HG03135 (cell line): ENCODE data around the gene MOGAT3.
A peak's percentile ranks its signal among the peaks of the same experiment; 100 is the strongest.

Experiments used
- ATAC-seq: cut with Tn5 transposase; IDR thresholded peaks from one replicate; pipeline ENCODE4 v1.9.1; 2021; ENCODE audit warnings: mild to moderate bottlenecking, moderate library complexity; ENCODE audit not compliant: unreplicated experiment

MOGAT3 gene

GRCh38 chr7:101173752-101174244 is 27.0 kb downstream of the MOGAT3 start:
- ATAC-seq = no peak

DNA sequence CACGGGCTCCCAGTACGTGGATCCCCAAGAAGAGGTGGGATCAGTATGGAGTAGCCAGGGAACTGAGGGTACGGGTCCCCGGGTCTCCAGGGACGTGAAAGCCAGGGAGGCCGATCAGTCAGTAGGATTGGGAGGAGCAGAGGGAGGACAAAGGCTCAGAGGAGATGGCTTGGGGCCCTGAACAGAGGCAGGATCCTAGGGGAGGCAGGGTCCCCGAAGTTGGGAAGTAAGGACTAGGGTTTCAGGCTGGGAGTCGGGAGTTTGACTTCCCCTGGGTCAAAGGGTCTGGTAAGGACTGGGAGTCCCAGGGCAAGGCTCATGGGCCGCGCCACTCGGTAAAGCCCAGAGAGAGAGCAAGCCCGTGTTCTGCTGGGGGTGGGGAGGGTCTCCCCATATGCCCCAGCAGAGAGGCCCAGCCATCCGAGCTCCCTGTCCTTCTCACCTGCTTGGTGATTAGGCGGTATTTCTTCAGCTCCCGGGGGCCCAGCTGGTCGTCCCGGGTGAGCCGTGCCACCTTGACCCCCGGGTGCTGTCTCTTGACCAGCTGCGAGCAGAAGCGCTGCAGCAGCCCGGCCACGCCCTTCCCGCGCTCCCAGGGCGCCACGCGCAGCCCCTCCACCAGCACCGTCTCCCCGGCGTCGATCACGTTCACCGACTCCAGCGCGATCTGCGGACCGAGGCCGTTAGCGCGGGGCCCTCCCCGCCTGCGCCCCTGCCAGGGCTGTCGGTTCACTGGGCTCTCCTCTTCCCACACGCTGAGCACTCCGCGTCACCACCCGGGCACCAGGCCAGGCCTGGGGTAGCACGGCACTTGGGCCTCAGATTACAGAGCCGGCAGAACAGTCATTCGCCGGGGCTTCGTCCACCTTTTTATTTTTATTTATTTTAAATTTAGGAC is 27.7 kb downstream of the MOGAT3 start:
- ATAC-seq = no peak

GRCh38 chr7:101172005-101172853 is 28.6 kb downstream of the MOGAT3 start:
- ATAC-seq = no peak

GRCh38 chr7:101171442-101171837 is 29.4 kb downstream of the MOGAT3 start:
- ATAC-seq = no peak

DNA sequence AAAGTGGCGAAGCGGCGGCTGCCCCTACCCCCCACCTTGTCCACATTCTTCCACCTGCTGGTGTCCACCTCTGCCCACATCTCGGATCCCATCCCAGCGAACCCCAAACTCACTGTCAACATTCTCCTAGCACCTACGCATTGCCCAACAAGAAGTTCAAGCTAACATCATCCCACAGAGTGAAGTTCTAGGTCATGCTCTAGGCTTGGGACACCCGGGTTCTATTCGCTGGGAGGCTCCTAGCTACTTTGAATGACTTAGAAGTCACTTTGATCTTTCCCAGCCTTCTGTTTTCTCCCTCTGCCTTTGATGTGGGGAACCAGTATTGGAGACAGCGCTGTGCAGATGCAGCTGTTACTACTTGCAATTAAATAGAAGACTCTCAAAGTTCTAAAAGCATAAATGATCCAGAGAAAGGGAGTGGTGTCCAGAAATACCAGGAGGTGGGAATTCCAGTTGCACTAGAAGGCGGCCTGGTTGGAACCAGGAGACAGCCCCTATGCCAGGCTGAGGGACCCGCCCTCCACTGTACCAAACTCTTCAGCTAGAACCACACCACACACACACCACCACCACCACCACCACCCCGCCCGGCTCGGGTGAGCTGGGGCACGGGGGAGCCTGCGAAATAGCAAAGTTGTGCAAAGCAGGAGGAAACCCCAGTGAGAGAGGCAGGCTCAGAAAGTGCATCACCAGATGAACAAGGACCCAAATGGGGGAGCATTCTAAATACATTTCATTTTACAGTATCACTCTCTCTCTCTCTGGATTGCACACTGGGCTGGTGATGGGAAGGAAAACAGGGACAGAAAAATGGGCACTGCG is 30.0 kb downstream of the MOGAT3 start:
- no peak for ATAC-seq

DNA sequence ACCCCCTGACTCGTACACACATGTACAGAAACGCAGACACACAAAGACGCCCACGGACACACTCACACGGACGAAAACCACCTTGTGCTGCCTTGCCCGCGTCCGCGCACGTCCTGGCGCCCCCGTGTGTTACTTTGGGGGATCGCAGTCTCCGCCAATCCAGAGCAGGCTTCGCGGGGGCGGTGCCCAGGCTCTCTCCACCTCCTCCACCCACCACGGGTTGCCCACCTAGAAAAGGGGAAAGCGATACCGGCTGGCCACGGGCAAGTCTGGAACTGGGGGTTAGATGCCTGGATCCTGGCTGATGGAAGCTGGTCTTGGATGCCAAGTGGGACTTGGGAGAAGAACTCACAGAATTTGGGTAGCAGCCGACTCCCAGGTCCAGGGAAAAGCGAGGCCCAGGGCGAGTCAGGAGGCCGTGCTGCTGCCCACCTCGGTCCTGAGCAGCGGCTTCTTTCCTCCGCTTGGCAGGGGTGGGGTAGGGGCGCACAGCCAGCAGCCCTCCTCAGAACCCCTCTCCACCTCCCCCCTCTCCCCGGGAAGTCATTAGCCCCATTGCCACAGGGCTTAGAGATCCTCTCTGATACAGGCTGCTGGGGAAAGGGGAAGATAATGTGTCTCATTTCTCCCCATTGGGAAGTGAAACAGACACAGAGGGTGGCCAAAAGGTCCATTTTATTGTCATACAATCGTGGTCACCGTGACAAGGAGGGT is 30.8 kb downstream of the MOGAT3 start:
- ATAC-seq = peak; percentile 49

DNA sequence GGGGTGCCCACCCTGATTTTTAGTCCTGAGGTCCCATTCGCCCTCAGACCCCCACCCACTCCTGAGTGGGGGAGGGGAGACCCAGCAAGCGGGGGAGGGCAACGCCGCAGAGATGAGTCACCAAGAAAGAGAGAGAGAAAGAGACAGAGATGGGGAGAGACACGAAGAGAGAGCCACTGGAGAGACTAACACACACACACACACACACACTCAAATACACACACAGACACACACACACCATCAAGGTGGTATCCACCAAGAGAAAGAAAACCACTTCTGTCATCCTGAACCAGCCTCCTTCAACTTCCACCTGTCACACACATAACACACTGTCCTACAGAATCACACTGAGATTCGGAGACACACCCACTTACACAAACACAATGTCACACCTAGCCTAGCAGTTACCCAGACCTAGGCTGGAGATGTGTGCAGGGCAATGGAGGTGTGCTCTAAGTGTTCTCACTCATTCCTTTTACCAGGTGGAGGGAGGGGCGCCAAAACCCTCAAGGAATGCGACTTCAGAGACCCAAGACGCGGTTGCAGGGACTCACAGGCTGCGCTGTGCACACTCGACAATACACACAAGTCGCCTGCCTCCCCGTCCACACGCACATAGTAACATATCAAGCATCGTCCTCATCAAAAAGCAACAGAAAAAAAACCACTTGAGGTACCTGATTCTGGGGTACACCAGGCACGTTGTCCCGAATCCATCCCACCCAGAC is 31.6 kb downstream of the MOGAT3 start:
- no peak for ATAC-seq

DNA sequence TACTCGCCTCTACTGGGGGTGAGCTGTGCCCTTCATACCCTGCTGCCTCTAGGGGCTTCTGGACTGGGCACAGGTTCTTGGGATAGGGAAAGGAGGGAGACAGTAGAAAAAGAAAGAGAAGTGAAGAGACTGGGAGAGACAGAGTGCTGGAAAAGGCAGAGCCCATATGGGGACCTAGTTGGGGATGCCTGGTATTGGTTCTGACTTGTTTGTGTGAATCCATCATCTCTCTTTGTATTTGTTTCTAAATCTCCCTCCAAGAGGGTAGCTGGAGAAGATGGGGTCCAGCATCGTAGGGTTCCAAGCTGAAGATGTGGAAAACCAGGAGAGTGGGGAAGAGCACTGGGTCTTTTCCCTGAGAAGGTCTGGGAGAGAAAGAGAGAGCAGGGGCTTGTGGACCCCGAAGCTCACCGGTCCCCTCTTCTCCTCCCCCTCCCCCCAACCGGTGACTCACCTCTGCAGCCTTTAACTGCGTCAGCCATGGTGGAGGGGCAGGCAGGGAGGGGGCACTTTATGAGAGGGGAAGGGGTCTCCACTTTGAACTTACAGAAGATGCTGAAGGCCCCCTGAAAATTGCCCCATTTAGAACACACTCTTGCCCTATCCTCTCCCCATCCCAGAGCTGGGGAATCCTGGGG is 32.3 kb downstream of the MOGAT3 start:
- ATAC-seq = no peak

DNA sequence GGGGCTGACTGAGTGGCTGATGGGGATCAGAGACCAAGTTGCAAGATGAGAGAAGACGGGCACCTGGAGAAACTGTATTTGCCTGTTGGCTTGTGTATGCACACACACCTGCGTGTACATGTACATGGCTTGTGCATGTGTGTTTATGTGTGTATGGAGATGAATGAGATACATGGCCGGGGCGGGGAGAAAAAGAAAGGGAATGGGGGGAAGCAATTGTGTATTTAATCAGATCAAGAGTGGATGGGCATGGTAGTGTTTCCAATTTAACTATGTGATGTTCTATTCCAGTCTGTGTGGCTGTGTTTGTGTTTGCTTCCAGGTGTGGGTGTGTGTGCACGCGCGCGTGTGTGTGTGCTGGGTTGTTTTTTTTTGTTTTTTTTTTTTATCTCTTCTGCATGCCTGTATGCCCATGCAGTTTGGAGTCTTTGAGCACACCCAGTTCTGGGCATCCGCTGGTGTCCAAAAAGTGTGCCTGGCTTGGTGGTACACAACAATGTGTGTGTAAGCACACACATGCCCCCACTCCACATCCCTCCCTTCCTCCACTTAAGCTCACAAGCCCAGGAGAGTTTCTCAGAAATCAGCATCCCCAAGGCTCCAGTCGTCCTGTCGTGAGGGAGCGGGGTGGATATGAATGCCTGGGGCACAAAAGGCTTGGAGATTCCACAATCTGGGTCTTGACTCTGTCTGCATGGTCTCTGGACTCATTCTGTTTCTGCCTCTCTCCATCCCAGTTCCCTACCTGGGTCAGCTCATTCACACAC is 33.0 kb downstream of the MOGAT3 start:
- ATAC-seq = no peak

- ATAC-seq = no peak
Measured at GRCh38 chr7:101166909-101167644, 33.8 kb downstream of the MOGAT3 start.

- no peak for ATAC-seq
Measured at GRCh38 chr7:101166648-101166908, 34.3 kb downstream of the MOGAT3 start.

DNA sequence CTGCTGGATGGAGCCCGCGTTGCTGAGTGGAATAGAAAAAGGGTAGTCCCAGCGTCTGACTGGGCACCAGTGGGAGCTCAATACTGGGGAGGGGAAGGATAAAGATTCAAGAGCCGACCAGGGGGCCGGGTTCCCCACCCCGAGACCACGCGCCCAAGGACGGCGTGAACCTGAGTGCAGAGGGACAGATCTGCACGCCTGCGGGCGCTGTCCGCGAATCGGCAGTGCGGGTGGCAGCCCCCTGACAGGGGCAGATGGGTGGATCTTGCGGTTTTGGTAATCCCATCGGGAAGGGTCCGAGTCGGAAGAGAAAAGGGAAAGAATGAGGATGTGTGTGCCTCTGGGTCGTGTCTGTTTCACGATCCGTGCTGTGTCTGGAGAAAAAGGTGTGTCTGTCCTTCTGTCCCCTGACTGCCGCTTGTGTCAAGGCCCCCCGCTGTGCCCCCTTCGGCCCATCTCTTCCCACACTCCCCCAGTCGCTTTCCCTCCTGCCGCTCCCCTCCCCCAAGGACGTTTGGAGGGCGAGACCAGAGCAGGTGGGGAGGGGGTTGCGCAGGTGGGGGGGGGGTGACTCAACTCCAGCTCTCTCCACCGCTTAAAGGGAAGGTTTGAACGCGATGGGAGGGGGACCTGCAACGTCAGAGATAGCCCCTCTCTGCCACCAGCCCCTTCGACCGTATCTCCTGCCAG is 34.7 kb downstream of the MOGAT3 start:
- ATAC-seq = no peak

DNA sequence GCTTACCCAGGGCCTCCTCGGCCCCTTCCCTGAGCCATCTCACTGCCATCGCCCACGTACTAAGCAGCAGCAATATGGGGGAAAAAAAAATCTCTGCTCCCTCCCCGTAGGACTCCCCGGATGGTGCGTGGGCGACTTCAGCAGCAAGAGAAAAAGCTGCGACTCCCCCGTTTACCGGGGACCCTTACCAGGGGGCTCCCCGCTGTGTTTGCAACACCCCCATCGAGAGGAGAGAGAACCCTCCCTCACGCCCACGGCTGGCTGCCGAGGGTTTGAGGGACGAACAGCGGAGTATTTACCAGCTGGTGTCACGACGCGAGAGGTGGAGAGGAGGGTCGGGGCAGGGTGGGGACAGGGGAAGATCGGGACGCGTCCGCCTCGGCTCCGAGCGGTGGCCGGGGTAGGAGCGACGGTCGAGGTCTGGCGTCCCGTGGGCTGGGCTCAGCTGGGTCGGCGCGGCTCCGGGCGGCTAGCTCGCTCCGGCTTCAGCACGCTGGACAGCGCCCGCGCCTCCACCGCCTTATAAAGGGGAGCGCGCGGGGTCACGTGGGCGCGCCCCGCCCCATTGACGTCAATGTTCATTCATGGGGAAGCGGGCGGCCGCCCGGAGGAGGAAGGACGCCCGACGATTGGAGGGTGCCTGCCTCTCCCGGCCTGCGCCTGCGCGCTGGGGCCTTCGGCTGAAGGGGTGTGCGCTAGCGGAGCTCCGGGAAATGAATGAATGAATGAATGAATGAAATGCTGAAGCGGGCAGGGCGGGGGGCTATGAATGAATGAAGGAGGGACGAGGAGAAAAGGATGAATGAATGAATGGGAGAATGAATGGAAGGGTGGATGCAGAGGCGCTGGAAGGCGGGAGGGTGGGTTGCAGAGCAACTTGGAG is 35.5 kb downstream of the MOGAT3 start, which contains the start of gene VGF:
VGF (minus strand) TSS at position 495 of the 883 bp plus-strand sequence. CDS start 726 bp downstream, outside the sequence.
- peak; percentile 68 for ATAC-seq

DNA sequence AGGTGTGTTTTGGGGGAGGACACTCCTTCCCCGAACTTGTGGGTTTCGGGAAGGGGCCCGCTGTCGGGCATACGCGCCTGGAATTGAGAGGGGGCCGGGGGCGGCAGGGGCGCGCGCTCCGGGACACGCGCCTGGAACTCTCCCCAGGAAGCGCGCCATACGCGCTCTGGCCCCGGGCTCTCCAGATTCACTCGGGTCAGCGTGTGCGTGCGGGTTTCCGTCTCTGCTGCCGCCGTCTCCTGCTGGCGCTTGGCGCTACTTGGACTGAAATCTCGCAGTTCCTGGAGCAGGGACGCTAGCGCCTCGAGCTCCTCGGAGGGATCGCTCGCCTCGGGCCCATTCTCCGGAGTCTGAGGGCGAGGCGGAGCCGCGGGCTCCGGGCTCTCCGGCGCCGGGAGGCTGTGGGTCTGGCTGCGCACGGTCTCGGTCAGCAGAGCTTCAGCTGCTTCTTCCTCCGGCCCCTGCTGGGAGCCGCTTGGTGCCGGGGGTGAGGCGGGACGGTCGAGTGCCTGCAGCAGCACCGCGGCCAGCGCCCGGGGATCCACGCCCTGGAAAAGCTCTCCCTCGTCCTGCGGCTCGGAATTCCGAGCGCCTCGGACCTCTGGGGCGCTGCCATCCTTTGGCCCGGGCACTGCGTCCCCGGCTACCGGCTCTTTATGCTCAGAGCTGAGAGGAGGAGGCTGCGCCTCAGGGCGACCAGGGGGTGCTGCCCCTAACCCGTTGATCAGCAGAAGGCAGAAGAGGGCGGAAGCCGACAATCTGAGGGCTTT is 36.6 kb downstream of the MOGAT3 start:
- no peak for ATAC-seq

DNA sequence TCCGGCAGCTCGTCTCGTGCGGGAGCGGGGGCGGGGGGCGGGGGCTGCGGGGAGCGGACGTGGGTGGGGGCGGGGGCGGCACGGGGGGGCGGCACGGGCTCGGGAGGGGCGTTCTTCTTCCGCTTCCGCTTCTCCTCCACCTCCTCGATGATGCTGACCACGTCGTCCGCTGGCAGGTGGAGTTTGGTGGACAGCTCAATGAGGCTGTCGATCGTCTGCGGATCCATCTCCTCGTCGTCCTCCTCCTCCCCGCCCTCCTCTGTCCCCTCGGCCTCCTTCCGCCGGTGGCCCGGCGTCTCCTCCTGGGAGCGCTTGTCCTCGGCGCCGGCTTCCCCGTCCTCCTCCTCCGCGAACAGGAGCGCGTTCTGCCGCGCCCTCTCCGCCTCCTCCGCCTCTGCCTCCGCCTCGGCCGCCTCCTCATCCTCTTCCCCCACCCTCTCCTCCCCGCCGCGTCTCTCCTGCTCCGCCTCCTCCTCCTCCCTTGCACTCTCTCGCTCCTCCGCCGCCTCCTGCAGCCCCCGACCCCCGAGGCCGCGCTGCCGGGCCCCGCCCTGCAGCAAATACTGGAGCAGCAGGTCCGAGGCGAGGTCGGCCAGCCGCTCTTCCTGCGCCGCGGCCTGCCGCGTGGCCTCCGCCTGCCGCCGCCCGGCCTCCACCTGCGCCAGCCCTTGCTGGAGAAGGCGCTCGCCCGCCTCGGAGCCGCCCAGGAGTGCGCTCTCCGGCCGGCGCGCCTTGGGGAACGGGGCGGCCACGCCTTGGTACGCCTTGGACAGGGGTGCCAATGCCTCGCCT is 37.4 kb downstream of the MOGAT3 start:
- ATAC-seq = no peak
